Activated CD4-positive, alpha-beta memory T cell treated with anti-CD3 and anti-CD28 coated beads for 36 hours (primary cell): ENCODE data around the gene PID1. TPM values are rescaled to one million over a fixed set of nuclear protein-coding genes. Genes with fewer than 3 reads are reported as not detected.

ENCODE experiments used
- CTCF ChIA-PET: fragments of 350-600 bp; sonication (Branson Sonifier 250); formaldehyde crosslinking; loops from one replicate; lab custom pipeline; 2021; ENCODE audit warnings: antibody characterized with exemption, inconsistent platforms; lab: Charles Lee
- POLR2A ChIA-PET: fragments of 350-600 bp; sonication (Branson Sonifier 250); formaldehyde crosslinking; loops from one replicate; lab custom pipeline; 2021; ENCODE audit warnings: antibody characterized with exemption; lab: Charles Lee
- DNase-seq: peaks from one replicate; pipeline ENCODE4 v3.0.0-alpha.2; 2020
- H3K27ac Mint-ChIP-seq: one replicate; pipeline ENCODE4 v1.8.0; 2021; ENCODE audit warnings: mixed read lengths
- H3K27me3 Mint-ChIP-seq: one replicate; pipeline ENCODE4 v1.8.0; 2021; ENCODE audit warnings: mixed read lengths
- H3K36me3 Mint-ChIP-seq: one replicate; pipeline ENCODE4 v1.8.0; 2021; ENCODE audit warnings: mixed read lengths
- H3K4me1 Mint-ChIP-seq: one replicate; pipeline ENCODE4 v1.8.0; 2021; ENCODE audit warnings: low read depth, mixed read lengths
- H3K4me3 Mint-ChIP-seq: one replicate; pipeline ENCODE4 v1.8.0; 2021; ENCODE audit warnings: mild to moderate bottlenecking, mixed read lengths
- H3K9me3 Mint-ChIP-seq: one replicate; pipeline ENCODE4 v1.8.0; 2021; ENCODE audit warnings: mixed read lengths
- intact Hi-C: fragments of 100-400 bp; cut with micrococcal nuclease; formaldehyde crosslinking; loops from one replicate; pipeline ENCODE4 v1.15.1; 2023
- total RNA-seq, 2 experiments: library from RNA; stranded (reverse); gene quantifications; one replicate each; pipeline ENCODE4 v1.2.3, GENCODE V29; 2021

Gene PID1
- total RNA-seq, 2 experiments from 2014 or later: not detected

GRCh38 chr2:229001196-229001595, 269.9 kb downstream of the PID1 start:
- Mint-ChIP-seq H3K4me3 (no peak overlapping the region), H3K36me3 (no peaks in the 10 kb centered on the region), H3K4me1 (no peaks in the 10 kb centered on the region), H3K27me3 (no peaks in the 10 kb centered on the region), H3K27ac (no peak overlapping the region), H3K9me3 (peaks cover 25% of the 10 kb centered on the region)
- DNase-seq: no peak
- intact Hi-C loops: no loop called here
- POLR2A ChIA-PET: no interaction called here
- CTCF ChIA-PET: no interaction called here

DNA sequence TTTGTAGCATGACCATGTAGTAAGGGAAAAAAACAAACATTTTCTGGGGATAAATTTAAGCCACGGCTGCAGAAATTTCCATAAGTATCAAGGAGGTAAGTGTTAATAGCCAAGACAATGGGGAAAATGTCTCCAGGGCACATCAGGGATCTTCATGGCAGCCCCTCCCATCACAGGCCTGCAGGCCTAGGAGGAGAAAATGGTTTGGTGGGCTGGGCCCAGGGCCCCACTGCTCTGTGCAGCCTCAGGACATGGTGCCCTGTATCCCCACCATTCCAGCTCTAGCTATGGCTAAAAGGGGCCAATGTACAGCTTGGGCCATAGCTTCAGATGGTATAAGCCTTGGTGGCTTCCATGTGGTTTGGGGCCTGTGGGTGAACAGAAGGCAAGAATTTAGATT, 271.8 kb downstream of the PID1 start:
- no peak for DNase-seq
- Mint-ChIP-seq H3K27ac (no peak overlapping the region), H3K27me3 (no peaks in the 10 kb centered on the region), H3K9me3 (peaks cover 27% of the 10 kb centered on the region), H3K36me3 (no peaks in the 10 kb centered on the region), H3K4me1 (no peaks in the 10 kb centered on the region), H3K4me3 (no peak overlapping the region)
- POLR2A ChIA-PET: no interaction called here
- intact Hi-C loops: no loop called here
- CTCF ChIA-PET: no interaction called here

GRCh38 chr2:228988786-228989185, 282.3 kb downstream of the PID1 start:
- H3K27ac Mint-ChIP-seq: no peak overlapping the region
- DNase-seq: no peak
- H3K27me3 Mint-ChIP-seq: no peaks in the 10 kb centered on the region
- peaks cover 10% of the 10 kb centered on the region for H3K9me3 Mint-ChIP-seq
- no peaks in the 10 kb centered on the region for H3K36me3 Mint-ChIP-seq
- H3K4me1 Mint-ChIP-seq: no peaks in the 10 kb centered on the region
- POLR2A ChIA-PET: no interaction called here
- H3K4me3 Mint-ChIP-seq: no peak overlapping the region
- intact Hi-C loops: no loop called here
- CTCF ChIA-PET: no interaction called here

- H3K36me3 Mint-ChIP-seq: no peaks in the 10 kb centered on the region
- no peaks in the 10 kb centered on the region for H3K27me3 Mint-ChIP-seq
- ChIA-PET CTCF (no interaction called here), POLR2A (no interaction called here)
- no peak overlapping the region for H3K27ac Mint-ChIP-seq
- peaks cover 11% of the 10 kb centered on the region for H3K9me3 Mint-ChIP-seq
- DNase-seq: no peak
- intact Hi-C loops: no loop called here
- H3K4me3 Mint-ChIP-seq: no peak overlapping the region
- H3K4me1 Mint-ChIP-seq: no peaks in the 10 kb centered on the region
These were observed 283.5 kb downstream of the PID1 start for GRCh38 chr2:228987441-228988155.

- intact Hi-C loops: no loop called here
- POLR2A ChIA-PET: no interaction called here
These were observed 284.1 kb downstream of the PID1 start for GRCh38 chr2:228986961-228987360.

DNA sequence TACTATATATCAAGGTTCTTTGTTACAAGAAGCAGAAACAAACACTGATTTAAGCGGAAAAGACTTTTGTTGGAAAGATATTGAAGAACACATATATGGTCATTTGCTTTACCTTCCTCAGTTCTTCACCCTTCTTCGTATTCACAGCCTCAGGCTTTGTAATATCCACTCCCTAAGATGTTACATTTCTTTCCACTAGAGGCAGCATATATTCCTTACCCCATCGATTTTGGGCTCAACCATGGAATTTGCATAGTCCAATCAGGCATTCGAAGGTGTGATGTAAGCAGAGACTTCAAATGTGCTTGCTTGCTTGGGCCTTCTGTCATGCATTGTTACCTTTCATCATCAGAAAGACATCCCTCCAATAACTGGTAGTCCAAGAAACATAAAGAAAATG, 287.4 kb downstream of the PID1 start:
- ChIA-PET CTCF (no interaction called here), POLR2A (no interaction called here)
- H3K4me3 Mint-ChIP-seq: no peak overlapping the region
- intact Hi-C loops: no loop called here
- no peak for DNase-seq
- no peaks in the 10 kb centered on the region for H3K36me3 Mint-ChIP-seq
- H3K4me1 Mint-ChIP-seq: no peaks in the 10 kb centered on the region
- no peaks in the 10 kb centered on the region for H3K27me3 Mint-ChIP-seq
- no peak overlapping the region for H3K27ac Mint-ChIP-seq
- peaks cover 18% of the 10 kb centered on the region for H3K9me3 Mint-ChIP-seq

More at GRCh38 chr2:228986961-228987360, 284.1 kb downstream of the PID1 start:
- Mint-ChIP-seq H3K27me3 (no peaks in the 10 kb centered on the region), H3K27ac (no peak overlapping the region), H3K4me1 (no peaks in the 10 kb centered on the region), H3K4me3 (no peak overlapping the region), H3K36me3 (no peaks in the 10 kb centered on the region), H3K9me3 (peaks cover 11% of the 10 kb centered on the region)
- DNase-seq: no peak
- CTCF ChIA-PET: no interaction called here

GRCh38 chr2:228974169-228974568, 296.9 kb downstream of the PID1 start:
- Mint-ChIP-seq H3K36me3 (no peaks in the 10 kb centered on the region), H3K4me1 (no peaks in the 10 kb centered on the region)
- DNase-seq: no peak

More at GRCh38 chr2:228974169-228974568, 296.9 kb downstream of the PID1 start:
- CTCF ChIA-PET: no interaction called here
- intact Hi-C loops: no loop called here
- peaks cover 10% of the 10 kb centered on the region for H3K9me3 Mint-ChIP-seq
- POLR2A ChIA-PET: no interaction called here
- no peak overlapping the region for H3K4me3 Mint-ChIP-seq
- no peak overlapping the region for H3K27ac Mint-ChIP-seq
- H3K27me3 Mint-ChIP-seq: no peaks in the 10 kb centered on the region
